B cell (primary cell): ENCODE measurements around the gene MRPS11. TPM values are rescaled to one million over a fixed set of nuclear protein-coding genes. Genes with fewer than 3 reads are reported as not detected.

ENCODE experiments used
- ATAC-seq: fragments of 200-7000 bp; cut with Tn5 transposase; one replicate; pipeline ENCODE4 v1.10.0; 2021; ENCODE audit warnings: low read depth, mild to moderate bottlenecking, moderate number of reproducible peaks, moderate library complexity
- CTCF ChIA-PET: fragments of 350-600 bp; sonication (Branson Sonifier 250); formaldehyde crosslinking; loops from one replicate; lab custom pipeline; 2021; ENCODE audit warnings: antibody characterized with exemption, inconsistent platforms; lab: Charles Lee
- POLR2A ChIA-PET: fragments of 350-600 bp; sonication (Branson Sonifier 250); formaldehyde crosslinking; loops from one replicate; lab custom pipeline; 2021; ENCODE audit warnings: antibody characterized with exemption; lab: Charles Lee
- DNase-seq: peaks from one replicate; pipeline ENCODE4 v3.0.0; 2013
- H2AFZ ChIP-seq: 2 replicates; pipeline ENCODE4 v1.6.1; 2012; ENCODE audit warnings: mild to moderate bottlenecking, low read depth, low read length; ENCODE audit not compliant: insufficient read depth, poor library complexity, severe bottlenecking
- H3K27ac ChIP-seq, 2 donors: 1 replicate in 1 of 2; 2 replicates in 1 of 2; pipeline ENCODE4 v1.5.1; 2012 to 2013; ENCODE audit warnings: low read length in 2 of 2, mild to moderate bottlenecking in 2 of 2, moderate library complexity in 1 of 2
- H3K27me3 ChIP-seq, 4 experiments: fragments of 200-600 bp in 1 of 4; sonication (generic) in 1 of 4; replicated peaks in 1 of 4; 1 replicate in 2 of 4; 2 replicates in 2 of 4; pipeline versions ENCODE4 v1.6.1 to v1.7.0; 2013 to 2016; ENCODE audit warnings: low read length in 3 of 4, mild to moderate bottlenecking in 2 of 4, mixed read lengths in 1 of 4, moderate library complexity in 1 of 4; ENCODE audit not compliant: insufficient read depth in 4 of 4, control insufficient read depth in 3 of 4; ENCODE audit errors: control extremely low read depth in 1 of 4
- H3K36me3 ChIP-seq, 2 experiments: replicated peaks in 1 of 2; 1 replicate in 1 of 2; 2 replicates in 1 of 2; pipeline versions ENCODE4 v1.6.1 to v1.7.1; 2013; ENCODE audit warnings: low read length in 1 of 2; ENCODE audit not compliant: insufficient read depth in 2 of 2, control insufficient read depth in 1 of 2; ENCODE audit errors: control extremely low read depth in 1 of 2, extremely low read depth in 1 of 2
- H3K4me1 ChIP-seq, 2 donors: fragments of 200-600 bp in 1 of 2; sonication (generic) in 1 of 2; 1 replicate in 1 of 2; 2 replicates in 1 of 2; pipeline versions ENCODE4 v1.5.1 to v1.6.1; 2013 to 2017; ENCODE audit warnings: low read length in 2 of 2; ENCODE audit not compliant: control insufficient read depth in 2 of 2, insufficient read depth in 2 of 2
- H3K4me2 ChIP-seq: replicated peaks from 2 replicates; pipeline ENCODE3; 2012; ENCODE audit warnings: mild to moderate bottlenecking, low read depth, low read length; ENCODE audit not compliant: poor library complexity, severe bottlenecking
- H3K4me3 ChIP-seq, 5 experiments: fragments of 200-600 bp in 1 of 5; sonication (generic) in 1 of 5; 1 replicate in 3 of 5; 2 replicates in 2 of 5; pipeline versions ENCODE4 v1.5.1 to v1.7.0; 2011 to 2016; ENCODE audit warnings: low read length in 4 of 5, mild to moderate bottlenecking in 4 of 5, low read depth in 2 of 5, control low read depth in 1 of 5, moderate library complexity in 1 of 5; ENCODE audit not compliant: insufficient read depth in 1 of 5; ENCODE audit errors: control extremely low read depth in 1 of 5, extremely low read depth in 1 of 5
- H3K79me2 ChIP-seq: fragments of 200-600 bp; sonication (generic); one replicate; pipeline ENCODE4 v1.6.0; 2016; ENCODE audit warnings: low read length; ENCODE audit not compliant: control insufficient read depth, insufficient read depth
- H3K9ac ChIP-seq: fragments of 200-600 bp; sonication (generic); 2 replicates; pipeline ENCODE4 v1.6.1; 2017; ENCODE audit warnings: mild to moderate bottlenecking, low read length, moderate library complexity
- H3K9me3 ChIP-seq, 3 donors: one replicate each; pipeline versions ENCODE4 v1.6.1 to v1.7.1; 2013; ENCODE audit warnings: low read length in 2 of 3; ENCODE audit not compliant: control insufficient read depth in 2 of 3, insufficient read depth in 1 of 3; ENCODE audit errors: control extremely low read depth in 1 of 3
- H4K20me1 ChIP-seq: 2 replicates; pipeline ENCODE4 v1.6.0; 2012; ENCODE audit warnings: mild to moderate bottlenecking, low read length; ENCODE audit not compliant: insufficient read depth, control insufficient read depth, poor library complexity, severe bottlenecking
- H3K27ac Mint-ChIP-seq: one replicate; pipeline ENCODE4 v1.8.0; 2021; ENCODE audit warnings: mixed read lengths
- H3K27me3 Mint-ChIP-seq: one replicate; pipeline ENCODE4 v1.8.0; 2021; ENCODE audit warnings: mixed read lengths
- H3K4me1 Mint-ChIP-seq: one replicate; pipeline ENCODE4 v1.8.0; 2021; ENCODE audit warnings: mixed read lengths
- H3K4me3 Mint-ChIP-seq: one replicate; pipeline ENCODE4 v1.8.0; 2021; ENCODE audit warnings: mixed read lengths
- H3K9me3 Mint-ChIP-seq: one replicate; pipeline ENCODE4 v1.8.0; 2022; ENCODE audit warnings: mixed read lengths; ENCODE audit not compliant: insufficient read depth
- EZH2 ChIP-seq: IDR thresholded peaks from 2 replicates; pipeline ENCODE4 v1.6.1; 2012; ENCODE audit warnings: borderline replicate concordance, low read depth, mild to moderate bottlenecking, moderate library complexity, low read length; ENCODE audit not compliant: insufficient read depth, poor library complexity, severe bottlenecking
- WGBS: methylation state at CpG from one replicate; pipeline ENCODE4 v1.1.5; 2013; ENCODE audit warnings: missing lambda C conversion rate; ENCODE audit not compliant: insufficient coverage; 5-methylcytosine and 5-hydroxymethylcytosine counted together
- intact Hi-C: fragments of 100-400 bp; cut with micrococcal nuclease; formaldehyde crosslinking; loops from one replicate; pipeline ENCODE4 v1.10.0; 2022
- polyA plus RNA-seq: library from polyadenylated mRNA; depleted of rRNA; stranded (reverse); fragments of >200 nt; gene quantifications from 2 replicates; pipeline ENCODE4 v1.2.3, GENCODE V29; 2012
- total RNA-seq, 2 donors: library from RNA; stranded (reverse); fragments of 120-200 nt in 1 of 2; gene quantifications; 1 replicate in 1 of 2; 2 replicates in 1 of 2; pipeline versions ENCODE4 v1.2.3 to v1.2.4, GENCODE V29; 2013 to 2022
- TF ChIP-seq, protein P1 (sequence below): fragments of 200-600 bp; IDR thresholded peaks from one replicate; pipeline ENCODE4 v1.8.0; 2022; ENCODE audit warnings: antibody characterized with exemption, mild to moderate bottlenecking

MRPS11 gene
- total and polyA plus RNA-seq, 2 donors (not counting 1 experiment from before 2014, with no cell fraction given) = 21.1 to 37.9 TPM

DNA sequence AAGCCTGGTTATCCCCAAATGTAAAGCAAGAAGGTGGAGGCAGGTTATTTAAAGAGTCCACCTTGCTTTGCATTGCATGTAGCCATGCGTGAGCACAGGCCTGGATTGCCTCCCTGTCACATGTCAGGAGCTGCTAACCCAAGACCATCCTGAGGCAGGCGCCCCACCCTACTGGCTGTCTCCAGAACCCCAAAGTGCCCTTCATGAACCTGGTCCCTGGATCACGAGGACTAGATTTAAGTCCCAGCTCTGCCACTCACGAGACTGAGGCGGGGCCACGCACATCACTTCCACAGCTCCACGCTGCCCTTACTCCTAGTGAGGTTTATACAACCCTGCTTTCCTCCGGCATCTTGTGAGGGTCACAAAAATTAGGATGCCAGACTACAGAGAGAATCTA, 17.9 kb upstream of the MRPS11 start:
- CTCF ChIA-PET = interaction anchor here (1.7 to 1.9 kb wide), 2 partner anchors 202 to 204 kb away, joined by 5 read pairs; no protein-coding TSS in a partner anchor
- intact Hi-C loops = no loop called here
- Histone ChIP-seq H4K20me1 (no peaks in the 10 kb centered on the region), H3K9ac (no peak overlapping the region), H3K27ac (no peak overlapping the region), H3K4me2 (no peak overlapping the region), H3K79me2 (no peaks in the 10 kb centered on the region), H2AFZ (no peak overlapping the region), H3K9me3 (peaks cover 0 to 2% (median 0%) of the 10 kb centered on the region in 3 donors), H3K4me1 (peaks cover 2 to 3% of the 10 kb centered on the region in 2 donors), H3K4me3 (no peak overlapping the region), H3K36me3 (no peaks in the 10 kb centered on the region), H3K27me3 (peaks cover 0 to 14% (median 0%) of the 10 kb centered on the region in 4 experiments)
- POLR2A ChIA-PET = no interaction called here
- H3K4me3 Mint-ChIP-seq = no peak overlapping the region
- peaks cover 4% of the 10 kb centered on the region for H3K4me1 Mint-ChIP-seq
- H3K27me3 Mint-ChIP-seq = no peaks in the 10 kb centered on the region
- ATAC-seq = no peak
- WGBS = 88% methylated on average over 7 of the region's 8 CpGs
- no peak for DNase-seq
- H3K27ac Mint-ChIP-seq = no peak overlapping the region
- TF ChIP-seq, protein P1, sequence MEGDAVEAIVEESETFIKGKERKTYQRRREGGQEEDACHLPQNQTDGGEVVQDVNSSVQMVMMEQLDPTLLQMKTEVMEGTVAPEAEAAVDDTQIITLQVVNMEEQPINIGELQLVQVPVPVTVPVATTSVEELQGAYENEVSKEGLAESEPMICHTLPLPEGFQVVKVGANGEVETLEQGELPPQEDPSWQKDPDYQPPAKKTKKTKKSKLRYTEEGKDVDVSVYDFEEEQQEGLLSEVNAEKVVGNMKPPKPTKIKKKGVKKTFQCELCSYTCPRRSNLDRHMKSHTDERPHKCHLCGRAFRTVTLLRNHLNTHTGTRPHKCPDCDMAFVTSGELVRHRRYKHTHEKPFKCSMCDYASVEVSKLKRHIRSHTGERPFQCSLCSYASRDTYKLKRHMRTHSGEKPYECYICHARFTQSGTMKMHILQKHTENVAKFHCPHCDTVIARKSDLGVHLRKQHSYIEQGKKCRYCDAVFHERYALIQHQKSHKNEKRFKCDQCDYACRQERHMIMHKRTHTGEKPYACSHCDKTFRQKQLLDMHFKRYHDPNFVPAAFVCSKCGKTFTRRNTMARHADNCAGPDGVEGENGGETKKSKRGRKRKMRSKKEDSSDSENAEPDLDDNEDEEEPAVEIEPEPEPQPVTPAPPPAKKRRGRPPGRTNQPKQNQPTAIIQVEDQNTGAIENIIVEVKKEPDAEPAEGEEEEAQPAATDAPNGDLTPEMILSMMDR = no peak
- no peak for TF ChIP-seq EZH2
- peaks cover 4% of the 10 kb centered on the region for H3K9me3 Mint-ChIP-seq

DNA sequence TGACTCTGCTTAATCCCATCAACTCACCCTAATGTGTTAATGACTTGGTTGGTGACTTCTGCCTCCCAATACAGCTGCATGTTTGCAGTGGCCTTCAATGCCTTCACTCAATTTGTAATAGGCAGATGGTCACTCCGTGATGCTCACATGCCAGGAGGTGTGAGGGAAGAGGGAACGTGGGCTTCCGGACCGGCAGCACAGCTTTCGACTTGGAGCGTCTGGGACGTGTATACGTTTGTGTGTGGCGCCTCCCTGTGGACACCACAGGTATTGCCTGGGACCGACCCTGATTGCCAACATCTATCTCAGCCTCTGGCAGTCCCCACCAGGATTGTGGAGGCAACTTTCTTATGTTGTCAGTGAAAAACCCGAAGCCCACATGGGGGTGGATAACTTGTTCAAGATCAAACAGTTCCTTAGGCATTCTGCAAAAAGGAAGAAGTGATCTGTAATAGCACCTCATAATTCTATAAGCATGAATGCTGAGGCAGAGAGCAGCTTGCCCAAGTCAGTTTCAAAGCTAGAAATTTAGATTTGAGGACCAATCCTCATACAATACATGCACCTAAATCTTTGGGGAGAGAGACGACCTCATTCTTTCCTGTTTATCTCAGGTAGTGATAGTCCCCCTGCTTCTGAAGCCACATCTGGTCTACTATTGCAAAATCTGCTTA, 17.2 kb upstream of the MRPS11 start:
- 10% methylated on average over 8 of the region's 12 CpGs for WGBS
- peaks cover 0 to under 1% (median 0%) of the 10 kb centered on the region in 3 donors for H3K9me3 ChIP-seq
- no peak overlapping the region for H3K27ac ChIP-seq
- no peaks in the 10 kb centered on the region for H3K36me3 ChIP-seq
- Mint-ChIP-seq H3K4me3 (no peak overlapping the region), H3K9me3 (peaks cover 3% of the 10 kb centered on the region), H3K27ac (no peak overlapping the region), H3K27me3 (no peaks in the 10 kb centered on the region), H3K4me1 (peaks cover 4% of the 10 kb centered on the region)
- peaks cover 0 to 14% (median 0%) of the 10 kb centered on the region in 4 experiments for H3K27me3 ChIP-seq
- H3K79me2 ChIP-seq = no peaks in the 10 kb centered on the region
- H2AFZ ChIP-seq = no peak overlapping the region
- no peak overlapping the region for H3K4me2 ChIP-seq
- CTCF ChIA-PET = interaction anchor here (1.2 to 1.9 kb wide), 3 partner anchors 14 to 204 kb away, joined by 4 to 5 read pairs (median 5); no protein-coding TSS in a partner anchor
- DNase-seq (peak; percentile 56), ATAC-seq (peak; percentile 51)
- no peaks in the 10 kb centered on the region for H4K20me1 ChIP-seq
- H3K4me1 ChIP-seq = peaks cover 2 to 9% of the 10 kb centered on the region in 2 donors
- TF ChIP-seq, protein P1 = peak; percentile 69
- no peak for TF ChIP-seq EZH2
- POLR2A ChIA-PET = no interaction called here
- H3K4me3 ChIP-seq = no peak overlapping the region
- intact Hi-C loops = loop anchor here (10.0 kb wide), 1 partner anchor 205 kb away; no protein-coding TSS in a partner anchor
- no peak overlapping the region for H3K9ac ChIP-seq
